GM12878 (cell line): Measurements from ENCODE around the gene SPOCK1. TPM values are rescaled to one million over a fixed set of nuclear protein-coding genes. Genes with fewer than 3 reads are reported as not detected.

Experiments used
- ATAC-seq: fragments of 200-7000 bp; cut with Tn5 transposase; 3 replicates; pipeline ENCODE4 v1.9.1; 2020; ENCODE audit warnings: mild to moderate bottlenecking, moderate library complexity
- BruUV-seq: library from RNA; stranded (reverse); fragments of 400-500 nt; replicated peaks from 2 replicates; lab custom pipeline; 2021; lab: Mats Ljungman, UMichigan
- CTCF ChIA-PET: fragments of 300-600 bp; sonication (Branson Sonifier 250); formaldehyde crosslinking; extraction: SDS; loops from one replicate; lab custom pipeline; 2021; ENCODE audit warnings: inconsistent platforms; lab: Yijun Ruan, JAX
- POLR2A ChIA-PET: fragments of 350-600 bp; formaldehyde crosslinking; extraction: SDS; loops from one replicate; lab custom pipeline; 2021; ENCODE audit warnings: inconsistent platforms; lab: Charles Lee
- RAD21 ChIA-PET: fragments of 300-600 bp; sonication (Branson Sonifier 250); formaldehyde crosslinking; loops from one replicate; lab custom pipeline; 2023; ENCODE audit warnings: antibody characterized with exemption; ENCODE audit not compliant: unreplicated experiment; lab: Charles Lee
- SMC1A ChIA-PET: fragments of 300-600 bp; sonication (Branson Sonifier 250); formaldehyde crosslinking; loops from one replicate; lab custom pipeline; 2023; ENCODE audit not compliant: unreplicated experiment, uncharacterized antibody; lab: Charles Lee
- DNase-seq: peaks from one replicate; pipeline ENCODE4 v3.0.0-alpha.2; 2011; ENCODE audit warnings: low read depth, low spot score
- FAIRE-seq: peaks from 3 replicates; lab custom pipeline; 2011; peaks lifted over from hg19 to GRCh38; lab: Jason Lieb, UNC
- H2AFZ ChIP-seq: 2 replicates; pipeline ENCODE4 v1.6.0; 2011; ENCODE audit warnings: low read depth, low read length, control low read depth; ENCODE audit not compliant: control insufficient read depth
- H3K27ac ChIP-seq: 2 replicates; pipeline ENCODE4 v1.5.1; 2011; ENCODE audit warnings: control low read depth; ENCODE audit not compliant: control insufficient read depth, insufficient read depth
- H3K27me3 ChIP-seq, 2 experiments: replicated peaks in 1 of 2; 2 replicates each; pipeline versions ENCODE4 v1.6.0 to v1.6.1; 2011; ENCODE audit warnings: low read length in 1 of 2; ENCODE audit not compliant: control insufficient read depth in 2 of 2, insufficient read depth in 2 of 2
- H3K36me3 ChIP-seq, 2 experiments: 2 replicates each; pipeline ENCODE4 v1.5.1; 2011; ENCODE audit warnings: low read length in 1 of 2; ENCODE audit not compliant: control insufficient read depth in 2 of 2, insufficient read depth in 2 of 2
- H3K4me1 ChIP-seq: 2 replicates; pipeline ENCODE4 v1.6.1; 2011; ENCODE audit warnings: mild to moderate bottlenecking, low read length, moderate library complexity, mixed read lengths; ENCODE audit not compliant: control insufficient read depth, insufficient read depth
- H3K4me2 ChIP-seq: 2 replicates; pipeline ENCODE4 v1.6.0; 2011; ENCODE audit warnings: control low read depth; ENCODE audit not compliant: control insufficient read depth, insufficient read depth
- H3K4me3 ChIP-seq: fragments of 200-600 bp; sonication (generic); 2 replicates; pipeline ENCODE4 v1.5.1; 2016
- H3K79me2 ChIP-seq: 2 replicates; pipeline ENCODE4 v1.6.0; 2011; ENCODE audit warnings: low read length; ENCODE audit not compliant: control insufficient read depth, insufficient read depth
- H3K9ac ChIP-seq: 2 replicates; pipeline ENCODE4 v1.8.0; 2011; ENCODE audit warnings: low read length, control low read depth, mixed read lengths; ENCODE audit not compliant: control insufficient read depth, insufficient read depth
- H3K9me3 ChIP-seq: replicated peaks from 3 replicates; pipeline ENCODE4 v1.5.1; 2011; ENCODE audit warnings: mild to moderate bottlenecking, low read length; ENCODE audit not compliant: control insufficient read depth, insufficient read depth
- H4K20me1 ChIP-seq: 2 replicates; pipeline ENCODE4 v1.6.0; 2011; ENCODE audit not compliant: control insufficient read depth, insufficient read depth
- CBX5 ChIP-seq: sonication (generic); IDR thresholded peaks from 2 replicates; pipeline ENCODE4 v1.6.1; 2016; ENCODE audit warnings: low read depth, moderate library complexity, mild to moderate bottlenecking, inconsistent platforms
- CHD4 ChIP-seq: fragments of 200-600 bp; sonication (generic); IDR thresholded peaks from 2 replicates; pipeline ENCODE4 v1.6.1; 2016; ENCODE audit warnings: mild to moderate bottlenecking
- CTCF ChIP-seq, 3 experiments: IDR thresholded peaks in 2 of 3; conservative IDR thresholded peaks in 1 of 3; 2 replicates each; pipeline ENCODE4 v1.5.1; 2011; ENCODE audit warnings: low read depth in 3 of 3, low read length in 3 of 3, mild to moderate bottlenecking in 3 of 3, control low read depth in 2 of 3, moderate library complexity in 2 of 3, inconsistent platforms in 1 of 3, mixed read lengths in 1 of 3; ENCODE audit not compliant: control insufficient read depth in 2 of 3, insufficient read depth in 1 of 3; ENCODE audit errors: extremely low read depth in 1 of 3
- EGR1 ChIP-seq, 2 experiments: IDR thresholded peaks; 1 replicate in 1 of 2; 2 replicates in 1 of 2; pipeline ENCODE4 v1.6.1; 2011 to 2012; ENCODE audit warnings: low read depth in 2 of 2, low read length in 2 of 2, borderline replicate concordance in 1 of 2, mild to moderate bottlenecking in 1 of 2, moderate library complexity in 1 of 2
- FOS ChIP-seq: IDR thresholded peaks from 3 replicates; pipeline ENCODE4 v1.6.1; 2011; ENCODE audit warnings: borderline replicate concordance; ENCODE audit not compliant: insufficient read length; ENCODE audit errors: extremely low read depth
- GATAD2B ChIP-seq: fragments of 450-650 bp; conservative IDR thresholded peaks from 2 replicates; pipeline ENCODE4 v1.6.1; 2017; ENCODE audit warnings: low read depth, mild to moderate bottlenecking, moderate library complexity
- KAT2A ChIP-seq: conservative IDR thresholded peaks from 2 replicates; pipeline ENCODE4 v1.6.1; 2011; ENCODE audit warnings: low read depth, low read length; ENCODE audit not compliant: control insufficient read depth
- MYC ChIP-seq: IDR thresholded peaks from 2 replicates; pipeline ENCODE4 v1.6.1; 2011; ENCODE audit warnings: mild to moderate bottlenecking, low read length, moderate library complexity, inconsistent platforms; ENCODE audit not compliant: insufficient read depth, insufficient replicate concordance, insufficient read length, severe bottlenecking
- NRF1 ChIP-seq: conservative IDR thresholded peaks from 2 replicates; pipeline ENCODE4 v1.6.1; 2011; ENCODE audit warnings: mild to moderate bottlenecking, low read depth, low read length, improper control_type of control experiment
- RAD21 ChIP-seq: IDR thresholded peaks from 2 replicates; pipeline ENCODE4 v1.6.1; 2011; ENCODE audit warnings: mild to moderate bottlenecking, low read depth, low read length, moderate library complexity; ENCODE audit not compliant: insufficient read depth
- RUNX3 ChIP-seq: IDR thresholded peaks from 2 replicates; pipeline ENCODE4 v1.6.1; 2012; ENCODE audit warnings: low read length, inconsistent platforms
- SIX5 ChIP-seq: IDR thresholded peaks from 2 replicates; pipeline ENCODE4 v1.6.1; 2011; ENCODE audit warnings: mild to moderate bottlenecking, low read depth, low read length, moderate library complexity; ENCODE audit not compliant: severe bottlenecking
- SKIL ChIP-seq: fragments of 450-650 bp; IDR thresholded peaks from 2 replicates; pipeline ENCODE4 v1.6.1; 2017; ENCODE audit warnings: mild to moderate bottlenecking, low read depth, inconsistent platforms; ENCODE audit not compliant: poor library complexity, severe bottlenecking
- SMC3 ChIP-seq: IDR thresholded peaks from 2 replicates; pipeline ENCODE4 v1.6.1; 2011; ENCODE audit warnings: low read length, improper control_type of control experiment, borderline replicate concordance
- ZNF217 ChIP-seq: fragments of 450-650 bp; IDR thresholded peaks from 2 replicates; pipeline ENCODE4 v1.6.1; 2017; ENCODE audit warnings: antibody characterized with exemption, mild to moderate bottlenecking
- WGBS: methylation state at CpG from one replicate; pipeline ENCODE4 v1.1.6; 2016; ENCODE audit warnings: low lambda C conversion rate; ENCODE audit not compliant: insufficient replicate concordance, insufficient coverage; ENCODE audit errors: missing lambda C conversion rate; 5-methylcytosine and 5-hydroxymethylcytosine counted together
- in situ Hi-C: fragments of 300-500 bp; cut with MboI; formaldehyde crosslinking; loops from 9 replicates; pipeline ENCODE4 v1.14.3; 2018; ENCODE audit warnings: mixed read lengths
- intact Hi-C: fragments of 100-400 bp; cut with micrococcal nuclease; formaldehyde crosslinking; loops from one replicate; pipeline ENCODE4 v1.14.2; 2022; ENCODE audit not compliant: unreplicated experiment
- polyA plus RNA-seq, 11 experiments: library from polyadenylated mRNA; depleted of rRNA in 4 of 11; unstranded in 6 of 11; stranded (reverse) in 5 of 11; fragments of >200 nt; fragmentation: Nextera tagmentation in 4 of 11; fragmentation: Illumina TruSeq in 1 of 11; extraction: Ambion mirVana in 4 of 11; extraction: Trizol in 1 of 11; gene quantifications; 1 replicate in 1 of 11; 2 replicates in 10 of 11; pipeline versions ENCODE4 v1.2.1 to v1.2.3, GENCODE V29; 2011 to 2016; ENCODE audit warnings: inconsistent platforms in 2 of 11, missing spikeins in 2 of 11, low read depth in 1 of 11
- total RNA-seq, 4 experiments: library from RNA; depleted of rRNA in 3 of 4; stranded (reverse); fragments of >200 nt in 3 of 4; fragmentation: Illumina TruSeq in 1 of 4; extraction: Trizol in 1 of 4; gene quantifications; 2 replicates each; pipeline versions ENCODE4 v1.2.1 to v1.2.3, GENCODE V29; 2013 to 2021
- TF ChIP-seq, protein P1 (sequence below): IDR thresholded peaks from 2 replicates; pipeline ENCODE4 v1.6.1; 2011; ENCODE audit warnings: low read depth, mild to moderate bottlenecking, low read length, moderate library complexity, borderline replicate concordance; ENCODE audit errors: extremely low read depth

The SPOCK1 gene
- total and polyA plus RNA-seq, 10 of the 15 experiments (the other 5 are each of a cell fraction or from before 2014, with no cell fraction given) = 0.06 to 0.68 (median 0.25) TPM; not detected in 3

DNA sequence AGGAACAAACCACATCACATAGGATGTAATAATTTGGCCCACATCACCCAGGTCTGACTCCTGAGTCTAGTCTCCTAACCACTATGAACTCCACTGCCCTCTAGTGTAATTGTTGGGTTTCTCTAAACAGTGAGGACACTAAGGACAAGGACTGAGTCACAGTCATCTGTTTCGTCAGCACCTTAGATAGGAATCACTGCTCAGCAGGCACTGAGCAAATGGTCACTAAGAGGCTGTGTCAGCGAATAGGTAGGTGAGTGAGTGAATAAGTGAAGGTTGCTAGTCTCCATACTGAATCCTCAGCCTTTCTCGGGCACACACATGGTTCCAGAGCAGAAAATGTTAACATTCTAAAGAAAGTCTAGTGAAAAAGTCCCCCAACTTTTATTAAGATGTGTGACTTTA, 278.6 kb downstream of the SPOCK1 start:
- BruUV-seq = no TSS peak
- ChIA-PET SMC1A (no interaction called here), RAD21 (no interaction called here), POLR2A (no interaction called here)
- FAIRE-seq = peak; percentile 72
- Histone ChIP-seq H3K9ac (no peak overlapping the region), H3K4me1 (no peaks in the 10 kb centered on the region)
- no peak for TF ChIP-seq SIX5
- no peak for TF ChIP-seq SKIL
- TF ChIP-seq RUNX3 = 0 out of 2 replicates have a peak, but pooled peaks have one; percentile 15
- no peak for TF ChIP-seq GATAD2B
- no peak for TF ChIP-seq EGR1 (IDR thresholded peaks at IDR 0.05; ENCODE audit: borderline replicate concordance in 1 of 2, low read depth in 2 of 2, low read length in 2 of 2)
- TF ChIP-seq MYC = no peak
- no peak for TF ChIP-seq CBX5
- no peak for TF ChIP-seq FOS
- TF ChIP-seq NRF1 = no peak
- peak; percentile 44 to 63 (median 57); a peak in 5 of 6 replicates for TF ChIP-seq CTCF (IDR thresholded peaks at IDR 0.05 in 2 of 3, conservative IDR thresholded peaks at IDR 0.05 in 1 of 3; ENCODE audit: control insufficient read depth in 2 of 3, extremely low read depth in 1 of 3, insufficient read depth in 1 of 3, low read depth in 3 of 3, low read length in 3 of 3)
- TF ChIP-seq SMC3 = peak; percentile 43; the same call in 1 of the 2 replicates
- TF ChIP-seq, protein P1, sequence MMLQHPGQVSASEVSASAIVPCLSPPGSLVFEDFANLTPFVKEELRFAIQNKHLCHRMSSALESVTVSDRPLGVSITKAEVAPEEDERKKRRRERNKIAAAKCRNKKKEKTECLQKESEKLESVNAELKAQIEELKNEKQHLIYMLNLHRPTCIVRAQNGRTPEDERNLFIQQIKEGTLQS = no peak
- peak; percentile 43 for TF ChIP-seq RAD21
- no peak for TF ChIP-seq CHD4
- no peak for TF ChIP-seq ZNF217
- no peak for TF ChIP-seq KAT2A
- TF ChIP-seq, all 136 proteins: peak for 4
- intact Hi-C loops (loop anchor here (2.0 kb wide), 1 partner anchor 146 kb away; no protein-coding TSS in a partner anchor), in situ Hi-C loops (no loop called here)
- Histone ChIP-seq H4K20me1 (no peaks in the 10 kb centered on the region), H3K79me2 (no peaks in the 10 kb centered on the region), H3K36me3 (no peaks in the 10 kb centered on the region), H3K9me3 (no peaks in the 10 kb centered on the region), H2AFZ (no peak overlapping the region), H3K4me2 (no peak overlapping the region), H3K27me3 (no peaks in the 10 kb centered on the region; a peak in 1 of 4 replicates), H3K4me3 (no peak overlapping the region), H3K27ac (no peak overlapping the region)
- CTCF ChIA-PET = no interaction called here
- 29% methylated on average over 3 of the region's 3 CpGs for WGBS
- no peak for DNase-seq
- ATAC-seq = peak; percentile 98
